AG04450 (cell line): ENCODE measurements around the gene CABLES1. TPM values are rescaled to one million over a fixed set of nuclear protein-coding genes. Genes with fewer than 3 reads are reported as not detected.
A peak's percentile ranks its signal among the peaks of the same experiment; 100 is the strongest.

Source experiments
- CTCF ChIA-PET: fragments of 300-600, 350-600 bp; formaldehyde crosslinking; extraction: SDS; loops from one replicate; lab custom pipeline; 2022; ENCODE audit warnings: antibody characterized with exemption, inconsistent platforms; lab: Charles Lee
- POLR2A ChIA-PET: fragments of 350-600 bp; formaldehyde crosslinking; extraction: SDS; loops from one replicate; lab custom pipeline; 2021; ENCODE audit warnings: antibody characterized with exemption, inconsistent platforms; lab: Yijun Ruan, JAX
- DNase-seq: peaks from one replicate; pipeline ENCODE4 v3.0.0-alpha.2; 2011; ENCODE audit warnings: low read depth, low spot score
- H3K27ac ChIP-seq: one replicate; pipeline ENCODE4 v1.5.1; 2012; ENCODE audit warnings: low read depth, low read length, control low read depth
- H3K27me3 ChIP-seq: one replicate; pipeline ENCODE4 v1.6.0; 2012; ENCODE audit warnings: low read length; ENCODE audit not compliant: control insufficient read depth, insufficient read depth
- H3K4me3 ChIP-seq: 2 replicates; pipeline ENCODE4 v1.5.1; 2011; ENCODE audit warnings: mild to moderate bottlenecking, low read depth, low read length, control low read depth
- H3K9me3 ChIP-seq: 2 replicates; pipeline ENCODE4 v1.5.1; 2012; ENCODE audit warnings: low read length; ENCODE audit not compliant: control insufficient read depth, insufficient read depth
- CTCF ChIP-seq: IDR thresholded peaks from 2 replicates; pipeline ENCODE4 v1.5.1; 2011; ENCODE audit warnings: low read depth, low read length, control low read depth, inconsistent platforms
- polyA plus RNA-seq: library from polyadenylated mRNA; depleted of rRNA; stranded (reverse); fragments of >200 nt; gene quantifications from 2 replicates; pipeline ENCODE4 v1.2.3, GENCODE V29; 2011

The CABLES1 gene
- polyA plus RNA-seq, 1 experiment: 29.6 TPM

GRCh38 chr18:23207191-23207955 is 72.1 kb downstream of the CABLES1 start:
- Histone ChIP-seq H3K4me3 (no peak overlapping the region), H3K27me3 (no peaks in the 10 kb centered on the region), H3K9me3 (peaks cover 11% of the 10 kb centered on the region), H3K27ac (peak overlapping the region; percentile 11)
- TF ChIP-seq CTCF: peak; percentile 42
- ChIA-PET CTCF (interaction anchor here (0.6 to 1.8 kb wide), 5 partner anchors 9 to 158 kb away, joined by 3 to 5 read pairs (median 3); no protein-coding TSS in a partner anchor), POLR2A (interaction anchor here (1.0 kb wide), 1 partner anchor 18 kb away, joined by 3 read pairs; no protein-coding TSS in a partner anchor)
- DNase-seq: no peak

GRCh38 chr18:23207994-23208393 is 72.7 kb downstream of the CABLES1 start:
- no peak for DNase-seq
- Histone ChIP-seq H3K27ac (no peak overlapping the region), H3K9me3 (peaks cover 11% of the 10 kb centered on the region), H3K4me3 (no peak overlapping the region), H3K27me3 (no peaks in the 10 kb centered on the region)
- ChIA-PET CTCF (interaction anchor here (0.6 to 1.8 kb wide), 4 partner anchors 9 to 158 kb away, joined by 3 to 5 read pairs (median 3); no protein-coding TSS in a partner anchor), POLR2A (no interaction called here)
- TF ChIP-seq CTCF: no peak

GRCh38 chr18:23208600-23208999 is 73.3 kb downstream of the CABLES1 start:
- no peak for TF ChIP-seq CTCF
- POLR2A ChIA-PET: no interaction called here
- Histone ChIP-seq H3K9me3 (peaks cover 11% of the 10 kb centered on the region), H3K27me3 (no peaks in the 10 kb centered on the region), H3K27ac (no peak overlapping the region), H3K4me3 (no peak overlapping the region)
- DNase-seq: no peak
- CTCF ChIA-PET: interaction anchor here (1.8 kb wide), 1 partner anchor 10 kb away, joined by 5 read pairs; no protein-coding TSS in a partner anchor

GRCh38 chr18:23209031-23209430 is 73.7 kb downstream of the CABLES1 start:
- POLR2A ChIA-PET: no interaction called here
- H3K27ac ChIP-seq: no peak overlapping the region
- H3K4me3 ChIP-seq: no peak overlapping the region
- TF ChIP-seq CTCF: no peak
- no peaks in the 10 kb centered on the region for H3K27me3 ChIP-seq
- CTCF ChIA-PET: interaction anchor here (1.8 kb wide), 1 partner anchor 10 kb away, joined by 5 read pairs; no protein-coding TSS in a partner anchor
- DNase-seq: no peak
- H3K9me3 ChIP-seq: peaks cover 11% of the 10 kb centered on the region

- Histone ChIP-seq H3K9me3 (peaks cover 11% of the 10 kb centered on the region), H3K27ac (no peak overlapping the region), H3K27me3 (no peaks in the 10 kb centered on the region), H3K4me3 (no peak overlapping the region)
- POLR2A ChIA-PET: interaction anchor here (0.6 kb wide), 1 partner anchor 14 kb away, joined by 5 read pairs; no protein-coding TSS in a partner anchor
- TF ChIP-seq CTCF: no peak
- CTCF ChIA-PET: no interaction called here
- DNase-seq: no peak
Observed at GRCh38 chr18:23209796-23210195, 74.5 kb downstream of the CABLES1 start.
